Measurements from ENCODE around the gene UNG.
A peak's percentile ranks its signal among the peaks of the same experiment; 100 is the strongest.

Gene UNG

GRCh38 chr12:109054520-109054919, 42.9 kb upstream of the UNG start:
- Histone ChIP-seq H2AFZ (ENCODE audit: low read length) (peak overlapping the region; percentile 7), H3K4me2 (ENCODE audit: low read depth, low read length) (peak overlapping the region; percentile 65)

GRCh38 chr12:109056891-109057290, 40.5 kb upstream of the UNG start:
- H2AFZ ChIP-seq (ENCODE audit: low read length) = no peak overlapping the region
- no peak for TF ChIP-seq CTCF (IDR thresholded peaks at IDR 0.05; ENCODE audit: low read length)
- no peak for TF ChIP-seq EZH2phosphoT487 (IDR thresholded peaks at IDR 0.05; ENCODE audit: low read length)
- no peak for TF ChIP-seq EZH2 (optimal IDR thresholded peaks at IDR 0.05; ENCODE audit: low read depth, low read length)
- no peak overlapping the region for H3K27ac ChIP-seq (ENCODE audit: low read length)
- no peak overlapping the region for H3K4me2 ChIP-seq (ENCODE audit: low read depth, low read length)
- no peaks in the 10 kb centered on the region for H4K20me1 ChIP-seq (ENCODE audit: insufficient read depth, low read length)
- peaks cover 14% of the 10 kb centered on the region for H3K79me2 ChIP-seq (ENCODE audit: low read length)
- DNase-seq = no peak
- no peak overlapping the region for H3K4me3 ChIP-seq (ENCODE audit: low read length)
- no peaks in the 10 kb centered on the region for H3K9me3 ChIP-seq (replicated peaks; ENCODE audit: insufficient read depth, low read length)
- H3K9ac ChIP-seq (ENCODE audit: low read length) = no peak overlapping the region
- no peaks in the 10 kb centered on the region for H3K36me3 ChIP-seq (replicated peaks; ENCODE audit: insufficient read depth, low read length)
- peaks cover 21% of the 10 kb centered on the region for H3F3A ChIP-seq (ENCODE audit: insufficient read depth, low read length)
- H3K27me3 ChIP-seq (replicated peaks; ENCODE audit: insufficient read depth, low read length) = no peaks in the 10 kb centered on the region
- H3K4me1 ChIP-seq (ENCODE audit: low read length) = peaks cover 5% of the 10 kb centered on the region
- no peaks in the 10 kb centered on the region for H3K9me2 ChIP-seq (replicated peaks; ENCODE audit: insufficient read depth, low read length)

More at GRCh38 chr12:109054520-109054919, 42.9 kb upstream of the UNG start:
- peak overlapping the region; percentile 73; the same call in 1 of the 2 replicates for H3K27ac ChIP-seq (ENCODE audit: low read length)
- peaks cover 21% of the 10 kb centered on the region for H3F3A ChIP-seq (ENCODE audit: insufficient read depth, low read length)
- DNase-seq = no peak
- TF ChIP-seq EZH2 (optimal IDR thresholded peaks at IDR 0.05; ENCODE audit: low read depth, low read length) (no peak), CTCF (IDR thresholded peaks at IDR 0.05; ENCODE audit: low read length) (no peak), EZH2phosphoT487 (IDR thresholded peaks at IDR 0.05; ENCODE audit: low read length) (no peak)
- H3K4me3 ChIP-seq (ENCODE audit: low read length) = peak overlapping the region; percentile 78; the same call in 1 of the 2 replicates
- no peaks in the 10 kb centered on the region for H3K9me2 ChIP-seq (replicated peaks; ENCODE audit: insufficient read depth, low read length)
- no peaks in the 10 kb centered on the region for H3K9me3 ChIP-seq (replicated peaks; ENCODE audit: insufficient read depth, low read length)
- H3K4me1 ChIP-seq (ENCODE audit: low read length) = peaks cover 5% of the 10 kb centered on the region
- peak overlapping the region; percentile 76; the same call in 1 of the 2 replicates for H3K9ac ChIP-seq (ENCODE audit: low read length)
- H3K36me3 ChIP-seq (replicated peaks; ENCODE audit: insufficient read depth, low read length) = no peaks in the 10 kb centered on the region
- peaks cover 14% of the 10 kb centered on the region for H3K79me2 ChIP-seq (ENCODE audit: low read length)
- H4K20me1 ChIP-seq (ENCODE audit: insufficient read depth, low read length) = no peaks in the 10 kb centered on the region
- H3K27me3 ChIP-seq (replicated peaks; ENCODE audit: insufficient read depth, low read length) = no peaks in the 10 kb centered on the region

GRCh38 chr12:109057376-109057775, 40.0 kb upstream of the UNG start:
- H3K4me1 ChIP-seq (ENCODE audit: low read length) = peaks cover 5% of the 10 kb centered on the region
- no peaks in the 10 kb centered on the region for H4K20me1 ChIP-seq (ENCODE audit: insufficient read depth, low read length)
- no peak overlapping the region for H3K4me2 ChIP-seq (ENCODE audit: low read depth, low read length)
- H3K27ac ChIP-seq (ENCODE audit: low read length) = no peak overlapping the region
- no peak for TF ChIP-seq CTCF (IDR thresholded peaks at IDR 0.05; ENCODE audit: low read length)
- TF ChIP-seq EZH2 (optimal IDR thresholded peaks at IDR 0.05; ENCODE audit: low read depth, low read length) = no peak
- TF ChIP-seq EZH2phosphoT487 (IDR thresholded peaks at IDR 0.05; ENCODE audit: low read length) = no peak
- no peaks in the 10 kb centered on the region for H3K27me3 ChIP-seq (replicated peaks; ENCODE audit: insufficient read depth, low read length)
- no peak for DNase-seq
- H2AFZ ChIP-seq (ENCODE audit: low read length) = no peak overlapping the region
- peaks cover 21% of the 10 kb centered on the region for H3F3A ChIP-seq (ENCODE audit: insufficient read depth, low read length)
- H3K4me3 ChIP-seq (ENCODE audit: low read length) = no peak overlapping the region
- no peaks in the 10 kb centered on the region for H3K9me2 ChIP-seq (replicated peaks; ENCODE audit: insufficient read depth, low read length)
- H3K36me3 ChIP-seq (replicated peaks; ENCODE audit: insufficient read depth, low read length) = no peaks in the 10 kb centered on the region
- no peak overlapping the region for H3K9ac ChIP-seq (ENCODE audit: low read length)
- H3K79me2 ChIP-seq (ENCODE audit: low read length) = peaks cover 14% of the 10 kb centered on the region
- H3K9me3 ChIP-seq (replicated peaks; ENCODE audit: insufficient read depth, low read length) = no peaks in the 10 kb centered on the region
